KOPT-K1 (cell line): ENCODE data around the gene DGKI.

Source experiments
- H3K27ac ChIP-seq: fragments of 200-600 bp; sonication (generic); 2 replicates; pipeline ENCODE4 v1.5.1; 2016; ENCODE audit warnings: antibody characterized with exemption, mild to moderate bottlenecking, low read depth, low read length; ENCODE audit not compliant: poor library complexity, severe bottlenecking
- H3K36me3 ChIP-seq: fragments of 200-600 bp; sonication (generic); 2 replicates; pipeline ENCODE4 v1.5.1; 2017; ENCODE audit warnings: antibody characterized with exemption, mild to moderate bottlenecking, low read length, moderate library complexity; ENCODE audit not compliant: insufficient read depth
- H3K9me3 ChIP-seq: fragments of 200-600 bp; sonication (generic); 2 replicates; pipeline ENCODE4 v1.5.1; 2017; ENCODE audit warnings: antibody characterized with exemption, low read length, mild to moderate bottlenecking; ENCODE audit not compliant: insufficient read depth, poor library complexity, severe bottlenecking

DGKI gene

GRCh38 chr7:137519947-137520346 is 326.8 kb downstream of the DGKI start:
- H3K36me3 ChIP-seq: no peaks in the 10 kb centered on the region
- H3K27ac ChIP-seq: no peak overlapping the region
- no peaks in the 10 kb centered on the region for H3K9me3 ChIP-seq

DNA sequence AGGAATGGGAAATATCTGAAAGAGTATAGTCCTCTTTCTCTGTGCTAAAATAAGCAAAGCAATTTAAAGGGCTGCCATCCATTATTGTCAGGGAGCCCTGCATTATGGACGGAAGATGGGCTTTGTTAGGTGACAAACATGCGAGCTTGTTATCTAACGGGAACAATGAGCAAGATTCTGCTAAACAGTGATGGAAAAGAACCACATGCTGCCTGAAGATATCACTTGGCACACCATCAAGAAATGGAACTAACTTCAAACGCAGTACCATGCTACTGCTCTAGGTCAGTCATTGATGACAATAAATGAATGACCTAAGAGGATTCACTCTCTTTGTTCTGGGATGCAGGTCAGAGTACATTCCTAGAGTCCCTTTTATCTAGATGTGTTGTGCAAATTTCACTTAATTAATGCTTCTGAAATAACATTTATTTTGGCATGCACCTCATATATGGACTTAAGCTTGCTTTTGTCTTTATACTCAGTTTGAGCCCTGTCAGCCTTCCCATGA is 327.5 kb downstream of the DGKI start:
- H3K9me3 ChIP-seq: no peaks in the 10 kb centered on the region
- H3K36me3 ChIP-seq: no peaks in the 10 kb centered on the region
- no peak overlapping the region for H3K27ac ChIP-seq

DNA sequence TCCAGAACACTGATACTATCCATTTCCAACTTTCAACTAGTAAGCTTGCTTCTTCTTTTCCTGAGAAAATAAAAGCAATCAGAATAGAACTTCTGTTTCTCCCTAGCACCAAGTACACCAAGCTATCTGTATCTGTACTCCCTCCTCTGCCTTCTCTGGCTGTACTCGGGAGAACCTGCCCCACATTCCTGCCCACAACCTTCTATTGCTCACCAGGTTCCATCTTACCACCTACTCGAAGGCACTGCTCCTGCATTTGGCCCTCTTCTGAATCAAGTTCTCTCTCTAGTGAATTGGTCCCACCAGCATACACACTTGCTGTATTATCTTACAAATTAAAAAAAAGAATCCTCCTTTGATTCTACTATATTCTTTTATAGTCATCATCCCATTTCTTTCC is 333.7 kb downstream of the DGKI start:
- no peaks in the 10 kb centered on the region for H3K9me3 ChIP-seq
- no peak overlapping the region for H3K27ac ChIP-seq
- H3K36me3 ChIP-seq: no peaks in the 10 kb centered on the region

DNA sequence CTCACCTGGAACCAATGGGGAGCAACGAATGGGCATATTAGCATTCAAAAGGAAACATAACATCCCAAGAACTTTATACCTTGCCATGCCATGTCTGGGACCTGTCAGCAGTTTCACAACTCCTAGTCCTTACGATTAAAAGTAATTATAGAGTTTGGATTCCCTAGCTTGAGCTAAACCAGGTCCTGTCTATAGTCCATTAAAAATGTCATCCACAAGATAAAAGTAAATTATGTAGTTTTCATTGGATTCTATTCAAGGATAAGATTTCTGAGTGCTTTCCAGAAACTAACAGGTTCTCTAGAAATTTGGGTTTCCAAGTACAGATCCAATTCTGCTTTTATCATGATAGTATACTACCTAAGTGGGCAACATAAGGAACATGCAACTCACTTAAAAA is 339.7 kb downstream of the DGKI start:
- Histone ChIP-seq H3K9me3 (no peaks in the 10 kb centered on the region), H3K36me3 (no peaks in the 10 kb centered on the region), H3K27ac (no peak overlapping the region)

- Histone ChIP-seq H3K36me3 (no peaks in the 10 kb centered on the region), H3K9me3 (no peaks in the 10 kb centered on the region), H3K27ac (no peak overlapping the region)
Measured at GRCh38 chr7:137506031-137506430, 340.7 kb downstream of the DGKI start.

DNA sequence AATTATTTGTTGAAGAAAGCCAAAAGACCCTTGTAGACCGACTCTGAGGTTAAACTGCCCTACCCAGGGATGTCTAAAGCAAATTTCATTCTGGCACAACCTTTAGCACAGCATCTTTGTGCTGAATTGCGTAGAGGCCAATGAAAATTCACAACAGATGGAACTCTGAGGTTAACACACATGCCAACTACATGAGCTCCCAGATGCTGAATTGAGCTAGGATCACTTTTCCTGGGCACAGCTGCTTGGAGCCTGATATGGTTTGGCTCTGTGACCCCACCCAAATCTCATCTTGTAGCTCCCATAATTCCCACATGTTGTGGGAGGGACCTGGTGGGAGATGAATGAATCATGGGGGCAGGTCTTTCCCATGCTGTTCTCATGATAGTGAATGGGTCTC is 345.2 kb downstream of the DGKI start:
- no peaks in the 10 kb centered on the region for H3K36me3 ChIP-seq
- no peak overlapping the region for H3K27ac ChIP-seq
- H3K9me3 ChIP-seq: no peaks in the 10 kb centered on the region

DNA sequence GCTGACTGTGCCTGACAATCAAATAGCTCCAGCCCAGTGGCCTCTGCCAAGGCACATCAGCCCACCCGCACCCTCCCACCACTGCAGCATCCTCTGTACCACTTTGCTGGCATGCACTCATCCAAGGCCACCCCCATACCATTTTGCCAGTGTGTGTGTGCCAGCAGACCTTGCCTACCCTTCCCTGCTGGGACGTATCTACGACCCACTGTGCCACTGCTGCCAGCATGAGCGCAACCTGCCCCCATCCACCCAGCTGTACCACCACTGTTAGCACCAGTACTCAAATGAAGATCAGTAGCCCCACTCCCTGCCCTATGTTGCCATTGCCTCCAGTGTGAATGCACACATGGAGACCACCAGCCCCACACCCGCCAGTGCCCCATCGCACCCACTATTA is 353.9 kb downstream of the DGKI start:
- Histone ChIP-seq H3K27ac (no peak overlapping the region), H3K36me3 (no peaks in the 10 kb centered on the region), H3K9me3 (no peaks in the 10 kb centered on the region)

GRCh38 chr7:137489880-137490279 is 356.9 kb downstream of the DGKI start:
- Histone ChIP-seq H3K36me3 (no peaks in the 10 kb centered on the region), H3K9me3 (no peaks in the 10 kb centered on the region), H3K27ac (no peak overlapping the region)

GRCh38 chr7:137488038-137488437 is 358.7 kb downstream of the DGKI start:
- Histone ChIP-seq H3K36me3 (no peaks in the 10 kb centered on the region), H3K27ac (no peak overlapping the region), H3K9me3 (no peaks in the 10 kb centered on the region)

GRCh38 chr7:137485818-137486217 is 361.0 kb downstream of the DGKI start:
- Histone ChIP-seq H3K27ac (no peak overlapping the region), H3K36me3 (no peaks in the 10 kb centered on the region), H3K9me3 (no peaks in the 10 kb centered on the region)

GRCh38 chr7:137484326-137484725 is 362.4 kb downstream of the DGKI start:
- no peak overlapping the region for H3K27ac ChIP-seq
- no peaks in the 10 kb centered on the region for H3K36me3 ChIP-seq
- no peaks in the 10 kb centered on the region for H3K9me3 ChIP-seq

DNA sequence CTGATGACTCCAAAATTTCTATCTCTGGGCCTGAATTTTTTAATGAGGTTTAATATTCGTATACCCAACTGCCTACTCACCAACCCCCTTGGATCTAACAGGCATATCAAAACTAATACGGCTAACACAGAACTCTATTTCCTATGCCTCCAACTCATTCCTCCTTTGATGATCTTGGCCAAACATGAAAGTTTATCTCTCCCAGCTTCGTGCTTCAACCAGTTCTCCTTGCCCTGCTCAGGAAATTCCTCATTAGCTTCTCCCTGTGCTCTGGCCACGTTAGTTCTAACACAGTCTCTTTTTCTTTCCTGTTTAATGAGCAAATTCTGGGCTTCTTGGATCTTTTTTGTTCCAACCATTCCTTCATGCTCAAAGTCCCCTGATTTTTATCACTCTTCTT is 364.3 kb downstream of the DGKI start:
- H3K27ac ChIP-seq: no peak overlapping the region
- H3K9me3 ChIP-seq: no peaks in the 10 kb centered on the region
- no peaks in the 10 kb centered on the region for H3K36me3 ChIP-seq

- Histone ChIP-seq H3K27ac (no peak overlapping the region), H3K36me3 (no peaks in the 10 kb centered on the region), H3K9me3 (no peaks in the 10 kb centered on the region)
Measured at GRCh38 chr7:137480824-137481365, 365.9 kb downstream of the DGKI start.

DNA sequence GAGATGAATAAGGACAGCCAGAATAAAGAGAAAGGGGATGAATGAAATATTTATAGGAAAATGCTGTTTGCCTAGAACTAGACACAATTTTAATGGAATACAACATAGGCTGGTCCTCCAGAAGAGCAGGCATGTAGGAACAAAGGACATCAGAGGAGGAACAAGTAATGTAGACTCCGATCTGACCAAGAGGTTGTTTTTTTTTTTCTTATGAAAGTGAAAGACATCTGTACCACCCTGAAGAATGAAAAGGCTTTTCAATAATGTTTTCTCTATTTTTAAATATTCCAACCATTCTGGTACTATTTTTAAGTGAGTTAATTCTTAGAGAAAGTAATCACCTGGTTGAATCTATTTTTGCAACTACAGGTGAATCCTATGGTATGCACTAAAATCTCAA is 366.4 kb downstream of the DGKI start:
- Histone ChIP-seq H3K9me3 (no peaks in the 10 kb centered on the region), H3K36me3 (no peaks in the 10 kb centered on the region), H3K27ac (no peak overlapping the region)

GRCh38 chr7:137476937-137477336 is 369.8 kb downstream of the DGKI start:
- no peak overlapping the region for H3K27ac ChIP-seq
- H3K36me3 ChIP-seq: no peaks in the 10 kb centered on the region
- H3K9me3 ChIP-seq: no peaks in the 10 kb centered on the region

DNA sequence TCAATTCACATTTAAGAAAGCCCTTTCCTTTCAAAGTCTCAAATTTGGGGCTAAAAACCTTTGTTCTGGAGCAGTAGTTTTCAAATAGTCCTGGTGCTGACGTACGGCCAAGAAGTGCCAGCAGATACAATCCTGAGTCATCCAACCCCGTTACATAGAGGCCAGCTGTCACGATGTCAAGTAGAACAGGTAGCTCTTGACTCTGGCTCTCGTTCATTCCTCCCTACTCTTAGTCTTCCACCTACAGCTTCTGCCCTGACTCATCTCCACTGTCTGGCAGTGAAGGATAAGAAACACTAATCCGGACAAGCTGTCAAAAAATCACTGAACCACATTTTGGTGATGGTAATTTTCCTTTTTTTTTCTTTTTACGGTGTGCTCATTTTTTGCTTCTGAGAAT is 370.8 kb downstream of the DGKI start:
- no peaks in the 10 kb centered on the region for H3K36me3 ChIP-seq
- no peaks in the 10 kb centered on the region for H3K9me3 ChIP-seq

More for the DNA sequence above, 370.8 kb downstream of the DGKI start:
- H3K27ac ChIP-seq: no peak overlapping the region
